IPS DF 6.9 (cell line): Measurements from ENCODE around the gene TATDN2.

ENCODE experiments used
- DNase-seq: peaks from one replicate; pipeline ENCODE4 v3.0.0-alpha.2; 2013; ENCODE audit warnings: low read depth, low spot score
- H3K27ac ChIP-seq: one replicate; pipeline ENCODE4 v1.5.1; 2013; ENCODE audit warnings: low read length, control low read depth
- H3K27me3 ChIP-seq: 2 replicates; pipeline ENCODE4 v1.6.1; 2013; ENCODE audit warnings: mild to moderate bottlenecking, low read length; ENCODE audit not compliant: control insufficient read depth, insufficient read depth
- H3K36me3 ChIP-seq: 2 replicates; pipeline ENCODE4 v1.6.1; 2013; ENCODE audit warnings: low read length; ENCODE audit not compliant: control insufficient read depth, insufficient read depth
- H3K4me1 ChIP-seq: 2 replicates; pipeline ENCODE4 v1.6.1; 2013; ENCODE audit warnings: low read length; ENCODE audit not compliant: control insufficient read depth, insufficient read depth
- H3K4me3 ChIP-seq: 2 replicates; pipeline ENCODE4 v1.5.1; 2013; ENCODE audit warnings: mild to moderate bottlenecking, low read length
- H3K9me3 ChIP-seq: 2 replicates; pipeline ENCODE4 v1.6.1; 2013; ENCODE audit warnings: low read length, inconsistent platforms; ENCODE audit not compliant: control insufficient read depth, insufficient read depth
- WGBS: extraction: QIAGEN DNeasy Blood & Tissue Kit; methylation state at CpG from one replicate; pipeline ENCODE4 v1.1.7; 2013; ENCODE audit warnings: mixed read lengths, missing lambda C conversion rate; ENCODE audit not compliant: insufficient read length, insufficient coverage; 5-methylcytosine and 5-hydroxymethylcytosine counted together

The TATDN2 gene

GRCh38 chr3:10329495-10330015 lies 81.3 kb downstream of the TATDN2 start:
- Histone ChIP-seq H3K27ac (no peak overlapping the region), H3K9me3 (no peaks in the 10 kb centered on the region), H3K36me3 (no peaks in the 10 kb centered on the region), H3K4me3 (no peak overlapping the region), H3K4me1 (no peaks in the 10 kb centered on the region), H3K27me3 (no peaks in the 10 kb centered on the region)
- WGBS: no CpG with 5 or more reads among the region's 14 CpGs
- DNase-seq: no peak

- WGBS: no CpG with 5 or more reads among the region's 12 CpGs
- Histone ChIP-seq H3K4me1 (no peaks in the 10 kb centered on the region), H3K9me3 (no peaks in the 10 kb centered on the region), H3K36me3 (no peaks in the 10 kb centered on the region), H3K27ac (no peak overlapping the region), H3K27me3 (no peaks in the 10 kb centered on the region), H3K4me3 (no peak overlapping the region)
- DNase-seq: no peak
Observed at GRCh38 chr3:10330319-10330718, 82.1 kb downstream of the TATDN2 start.
